Cortex of kidney (tissue), 1 donor: Measurements from ENCODE around the gene GPR42.
"Not testable (repeated sequence)": the region's sequence is repeated elsewhere in the genome, so short reads cannot be mapped to it uniquely, and the experiment has no call there.

Source experiments
- DNase-seq: peaks from one replicate; lab custom pipeline; 2025; lab: John Stamatoyannopoulos, UW

Gene GPR42

GRCh38 chr19:35363711-35364425 lies 7.0 kb upstream of the GPR42 start:
- no peak for DNase-seq

GRCh38 chr19:35365303-35365702 lies 5.6 kb upstream of the GPR42 start:
- no peak for DNase-seq

DNA sequence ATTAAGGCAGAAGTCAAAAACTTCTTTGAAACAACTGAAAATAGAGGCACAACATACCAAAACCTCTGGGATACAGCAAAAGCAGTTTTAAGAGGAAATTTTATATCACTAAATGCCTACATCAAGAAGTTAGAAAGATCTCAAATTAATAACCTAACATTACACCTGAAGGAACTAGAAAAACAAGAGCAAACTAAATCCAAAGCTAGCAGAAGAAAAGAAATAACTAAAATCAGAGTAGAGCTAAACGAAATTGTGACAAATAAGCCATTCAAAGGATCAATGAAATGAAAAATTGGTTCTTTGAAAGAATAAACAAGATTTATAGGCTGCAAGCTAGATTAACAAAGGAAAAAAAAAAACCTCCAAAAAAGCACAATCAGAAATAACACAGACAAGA lies 2.5 kb upstream of the GPR42 start:
- no peak for DNase-seq

DNA sequence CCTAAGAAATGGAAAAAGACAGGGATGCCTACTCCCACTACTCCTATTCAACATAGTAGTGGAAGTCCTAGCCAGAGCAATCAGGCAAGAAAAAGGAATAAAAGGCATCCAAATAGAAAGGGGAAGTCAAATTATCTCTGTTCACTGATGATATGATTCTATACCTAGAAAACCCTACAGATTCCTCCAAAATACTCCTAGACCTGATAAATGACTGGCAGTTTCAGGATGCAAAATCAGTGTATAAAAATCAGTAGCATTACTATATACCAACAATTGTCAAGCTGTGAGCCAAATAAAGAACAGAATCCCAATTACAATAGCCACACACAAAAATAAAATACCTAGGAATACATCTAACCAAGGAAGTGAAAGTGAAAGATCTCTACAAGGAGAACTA lies 1.3 kb upstream of the GPR42 start:
- no peak for DNase-seq

DNA sequence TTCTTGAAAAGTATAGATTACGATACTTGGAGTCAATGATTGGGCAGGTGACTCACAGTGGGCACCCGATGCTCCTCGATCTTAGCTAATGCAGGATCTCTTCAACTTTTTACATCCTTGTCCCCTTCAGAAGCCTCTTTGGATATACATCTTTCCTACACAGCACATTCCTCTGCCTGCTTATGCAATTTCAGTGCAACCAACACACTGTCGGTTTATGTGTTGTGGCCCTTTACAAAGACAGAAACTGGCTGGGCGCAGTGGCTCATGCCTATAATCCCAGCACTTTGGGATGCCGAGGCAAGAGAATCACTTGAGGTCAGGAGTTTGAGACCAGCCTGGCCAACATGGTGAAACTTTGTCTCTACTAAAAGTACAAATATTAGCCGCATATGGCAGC lies 2.6 kb downstream of the GPR42 start:
- DNase-seq = no peak

DNA sequence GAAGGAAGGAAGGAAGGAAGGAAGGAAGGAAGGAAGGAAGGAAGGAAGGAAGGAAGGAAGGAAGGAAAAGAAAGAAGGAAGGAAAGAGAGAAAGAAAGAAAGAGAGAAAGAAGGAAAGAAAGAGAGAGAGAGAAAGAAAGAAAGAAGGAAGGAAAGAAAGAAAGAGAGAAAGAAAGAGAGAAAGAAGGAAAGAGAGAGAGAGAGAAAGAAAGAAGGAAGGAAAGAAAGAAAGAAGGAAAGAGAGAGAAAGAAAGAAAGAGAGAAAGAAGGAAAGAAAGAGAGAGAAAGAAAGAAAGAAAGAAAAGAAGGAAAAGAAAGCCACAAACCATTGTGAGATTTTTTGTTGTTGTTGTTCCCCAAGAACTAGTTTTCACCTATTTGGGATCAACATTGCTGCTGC lies 3.2 kb downstream of the GPR42 start:
- DNase-seq = not testable (repeated sequence)

DNA sequence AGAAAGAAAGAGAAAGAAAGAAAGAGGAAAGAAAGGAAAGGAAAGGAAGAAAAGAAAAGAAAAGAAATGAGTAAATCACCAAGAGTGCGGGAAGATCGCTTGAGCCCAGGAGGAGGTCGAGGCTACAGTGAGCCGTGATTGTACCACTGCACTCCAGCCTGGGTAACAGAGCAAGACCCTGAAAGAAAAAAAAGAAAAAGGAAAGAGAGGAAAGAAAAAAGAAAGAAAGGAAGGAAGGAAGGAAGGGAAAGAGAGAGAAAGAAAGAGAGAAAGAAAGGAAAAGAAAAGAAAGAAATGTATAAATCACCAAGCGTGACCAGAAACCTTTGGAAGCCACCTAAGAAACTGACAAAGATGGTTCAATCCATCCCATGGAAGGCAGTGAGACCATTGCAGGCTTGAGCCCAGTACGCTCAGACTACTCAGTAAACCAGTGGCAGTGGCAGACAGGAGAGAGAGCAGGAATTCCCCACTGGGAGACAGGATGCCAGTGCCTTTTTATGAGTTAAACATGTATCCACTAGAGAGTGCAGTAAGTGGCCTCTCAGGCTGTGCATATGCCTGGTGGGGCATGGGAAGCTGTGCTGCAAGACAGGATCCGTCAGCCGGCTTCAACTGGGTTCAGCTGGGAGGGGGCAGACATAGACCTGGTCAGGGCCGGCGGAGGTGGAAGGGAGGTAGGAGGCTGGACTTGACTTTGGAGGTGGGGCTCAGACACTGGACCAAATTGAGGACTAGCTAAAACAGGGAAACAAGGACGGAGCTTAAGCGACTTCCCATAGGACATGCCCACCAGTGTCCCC lies 4.8 kb downstream of the GPR42 start:
- no peak for DNase-seq

DNA sequence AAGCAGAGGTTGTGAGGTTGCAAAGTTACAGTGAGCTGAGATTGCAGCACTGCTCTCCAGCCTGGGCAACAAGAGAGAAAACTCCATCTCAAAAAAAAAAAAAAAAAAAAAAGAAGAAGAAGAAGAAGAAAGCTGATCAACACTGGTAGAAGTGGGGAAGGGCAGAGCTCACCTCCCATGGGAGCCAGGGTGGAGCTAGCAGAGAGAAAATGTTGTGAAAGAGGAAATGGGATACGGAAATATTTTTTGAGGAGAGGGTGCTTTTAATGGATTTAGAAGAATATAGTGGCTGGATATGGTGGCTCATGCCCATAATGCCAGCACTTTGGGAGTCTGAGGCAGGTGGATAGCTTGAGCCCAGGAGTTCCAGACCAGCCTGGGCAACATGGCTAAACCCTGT lies 6.8 kb downstream of the GPR42 start:
- DNase-seq = no peak

DNA sequence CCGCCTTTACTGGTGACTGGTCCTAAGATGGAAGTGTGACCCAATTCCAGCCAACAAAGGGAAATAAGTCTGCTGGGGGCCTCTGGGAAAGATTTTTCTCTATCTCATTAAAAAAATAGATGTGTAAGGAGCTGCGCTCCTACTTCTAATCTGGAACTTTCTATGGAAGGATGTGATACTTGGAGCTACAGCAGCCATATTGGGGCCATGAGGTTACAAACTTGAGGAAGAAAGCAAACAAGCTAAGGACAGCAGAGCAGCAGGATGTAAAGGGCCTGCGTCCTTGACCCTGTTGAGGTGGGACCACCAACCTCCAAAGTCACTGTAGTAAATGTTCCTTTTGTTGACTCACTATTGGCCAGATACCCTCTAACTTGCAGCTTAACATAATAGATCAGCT lies 7.5 kb downstream of the GPR42 start:
- no peak for DNase-seq

DNA sequence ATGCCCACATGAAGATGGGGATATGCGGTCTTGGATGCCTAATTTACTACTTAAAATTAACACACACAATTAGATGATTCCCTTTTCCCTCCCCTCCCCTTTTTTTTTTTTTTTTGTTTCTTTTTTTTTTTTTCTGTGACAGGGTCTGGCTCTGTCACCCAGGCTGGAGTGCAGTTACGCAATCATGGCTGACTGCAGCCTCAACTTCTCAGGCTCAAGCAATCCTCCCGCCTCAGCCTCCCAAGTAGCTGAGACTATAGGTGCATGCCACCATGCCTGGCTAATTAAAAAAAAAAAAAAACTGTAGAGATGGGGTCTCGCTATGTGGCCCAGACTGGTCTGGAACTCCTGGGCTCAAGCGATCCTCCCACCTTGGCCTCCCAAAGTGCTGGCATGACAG lies 8.7 kb downstream of the GPR42 start:
- DNase-seq = not testable (repeated sequence)

DNA sequence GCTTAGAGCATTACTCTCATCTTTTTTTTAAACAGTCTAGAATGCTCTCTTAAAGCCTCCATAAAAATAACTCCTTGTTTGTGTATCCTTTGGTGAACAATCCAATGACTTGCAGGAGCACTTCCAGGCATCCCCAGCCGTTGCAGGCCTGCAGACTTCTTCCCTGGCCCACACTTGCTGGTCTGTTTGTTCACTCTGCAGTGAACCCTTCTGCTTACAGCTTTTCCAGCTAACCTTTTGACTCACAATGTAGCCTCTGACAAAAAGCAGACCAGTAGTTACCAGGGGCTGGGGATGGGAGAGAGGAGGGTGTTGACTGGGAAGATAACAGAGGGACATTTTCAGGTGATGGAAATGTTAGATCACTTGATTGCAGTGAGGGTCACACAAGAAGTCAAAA lies 9.1 kb downstream of the GPR42 start:
- DNase-seq = no peak

DNA sequence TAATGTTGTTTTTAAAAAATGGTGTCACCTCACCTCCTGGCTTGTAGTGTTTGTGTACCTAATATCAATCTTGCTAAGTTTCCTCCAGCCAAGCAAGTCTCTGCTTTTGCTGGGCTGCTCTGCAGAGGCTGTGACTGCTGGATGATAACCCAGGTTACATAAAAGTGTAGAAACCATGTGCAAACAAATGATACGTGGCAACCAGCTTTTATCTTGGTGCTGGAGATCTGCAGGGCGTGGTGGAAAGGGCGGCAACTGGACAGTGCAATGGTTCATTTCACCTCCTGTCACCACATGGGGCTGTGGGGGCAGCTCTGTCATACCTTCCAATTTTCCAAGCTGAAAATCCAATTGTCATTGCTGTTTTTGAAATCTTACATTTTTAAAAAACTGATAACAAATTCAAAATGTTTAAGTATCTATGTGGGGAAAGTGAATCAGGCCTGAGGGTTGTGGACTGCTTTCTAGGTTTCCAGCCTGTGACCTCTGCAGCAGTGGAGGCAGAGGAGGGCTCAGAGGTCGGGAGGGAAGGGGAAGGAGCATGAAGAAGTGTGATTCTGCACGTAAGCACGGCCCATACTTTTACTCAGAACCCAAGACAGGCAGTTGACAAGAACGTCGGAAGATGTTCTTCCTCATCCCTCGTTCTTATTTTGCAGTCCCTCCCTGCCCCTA lies 9.7 kb downstream of the GPR42 start:
- DNase-seq = no peak

DNA sequence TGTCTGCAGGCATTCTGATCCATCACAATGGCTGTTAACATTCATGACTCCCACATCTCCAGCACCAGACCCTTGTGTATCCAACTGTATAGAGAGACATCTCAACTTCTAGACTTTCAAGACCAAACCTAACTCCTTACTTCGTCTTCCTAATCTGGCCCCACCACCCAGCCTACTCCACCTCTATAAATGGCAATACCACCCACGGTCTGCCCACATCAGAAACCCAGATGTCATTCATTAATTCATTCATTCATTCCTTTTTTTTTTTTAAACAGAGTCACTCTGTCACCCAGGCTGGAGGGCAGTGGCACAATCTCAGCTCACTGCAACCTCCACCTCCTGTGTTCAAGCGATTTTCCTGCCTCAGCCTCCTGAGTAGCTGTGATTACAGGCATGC lies 10.4 kb downstream of the GPR42 start:
- no peak for DNase-seq

- no peak for DNase-seq
Observed at GRCh38 chr19:35381926-35382325, 11.1 kb downstream of the GPR42 start.

GRCh38 chr19:35383536-35383935 lies 12.7 kb downstream of the GPR42 start:
- DNase-seq = no peak

DNA sequence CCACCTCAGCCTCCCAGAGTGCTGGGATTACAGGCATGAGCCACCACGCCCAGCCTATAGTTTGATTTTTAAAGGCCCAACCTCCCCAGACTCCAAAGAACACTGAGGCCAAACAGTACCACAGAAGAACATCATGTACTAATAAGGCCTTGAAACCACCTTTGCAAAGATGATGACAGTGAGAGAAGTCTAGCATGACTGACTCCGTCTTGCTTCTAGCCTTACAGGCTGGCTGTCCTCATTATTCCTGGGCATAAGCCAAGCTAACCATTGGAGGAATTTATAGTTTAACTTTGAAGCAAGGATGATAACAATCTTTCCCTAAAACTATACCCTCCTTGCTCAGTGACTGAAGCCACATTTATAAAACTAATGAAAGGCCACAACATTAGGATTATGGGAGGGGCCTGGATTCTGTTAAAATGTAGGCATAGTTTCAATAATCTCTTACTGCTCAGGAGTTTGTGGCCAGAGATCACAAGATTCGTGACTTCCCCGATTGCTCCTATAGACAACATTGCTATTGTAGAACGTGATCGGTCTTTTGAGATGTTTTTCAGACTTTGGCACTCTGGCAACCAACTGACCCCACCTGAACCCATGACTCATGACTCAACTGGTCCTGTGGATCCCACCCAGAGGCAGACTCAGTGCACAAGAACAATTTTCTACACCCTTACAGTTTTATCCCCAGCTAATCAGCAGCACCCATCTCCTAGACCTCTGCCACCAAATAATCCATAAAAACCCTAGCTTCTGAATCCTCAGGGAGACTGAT lies 17.6 kb downstream of the GPR42 start:
- no peak for DNase-seq

DNA sequence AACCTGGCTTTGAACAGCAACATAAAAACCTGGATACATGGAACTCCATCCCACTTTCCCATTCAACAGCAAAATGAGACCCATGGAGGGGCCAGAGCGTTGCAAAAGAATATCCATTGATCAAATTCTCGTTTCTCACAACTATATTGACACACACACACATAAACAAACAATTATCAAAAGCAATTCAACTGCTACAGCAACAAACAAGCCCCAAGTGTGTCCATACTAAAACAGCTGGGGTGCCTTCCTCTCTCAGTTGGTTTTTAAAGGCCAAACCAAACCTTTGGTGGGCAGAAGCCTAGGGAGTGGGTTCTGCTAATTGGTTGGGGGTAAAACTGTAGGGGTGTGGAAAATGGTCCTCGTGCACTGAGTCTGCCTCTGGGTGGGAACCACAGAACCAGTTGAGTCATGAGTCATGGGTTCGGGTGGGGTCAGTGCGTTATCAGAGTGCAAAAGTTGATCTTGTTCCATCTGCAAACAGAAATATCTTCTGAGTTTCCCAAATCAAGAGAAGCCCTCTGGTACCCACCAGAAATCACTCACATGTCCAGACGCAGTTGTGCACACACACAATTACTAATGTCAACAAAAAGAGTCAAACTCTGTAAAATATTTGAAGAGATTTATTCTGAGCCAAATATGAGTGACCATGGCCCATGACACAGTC lies 18.5 kb downstream of the GPR42 start:
- DNase-seq = no peak

DNA sequence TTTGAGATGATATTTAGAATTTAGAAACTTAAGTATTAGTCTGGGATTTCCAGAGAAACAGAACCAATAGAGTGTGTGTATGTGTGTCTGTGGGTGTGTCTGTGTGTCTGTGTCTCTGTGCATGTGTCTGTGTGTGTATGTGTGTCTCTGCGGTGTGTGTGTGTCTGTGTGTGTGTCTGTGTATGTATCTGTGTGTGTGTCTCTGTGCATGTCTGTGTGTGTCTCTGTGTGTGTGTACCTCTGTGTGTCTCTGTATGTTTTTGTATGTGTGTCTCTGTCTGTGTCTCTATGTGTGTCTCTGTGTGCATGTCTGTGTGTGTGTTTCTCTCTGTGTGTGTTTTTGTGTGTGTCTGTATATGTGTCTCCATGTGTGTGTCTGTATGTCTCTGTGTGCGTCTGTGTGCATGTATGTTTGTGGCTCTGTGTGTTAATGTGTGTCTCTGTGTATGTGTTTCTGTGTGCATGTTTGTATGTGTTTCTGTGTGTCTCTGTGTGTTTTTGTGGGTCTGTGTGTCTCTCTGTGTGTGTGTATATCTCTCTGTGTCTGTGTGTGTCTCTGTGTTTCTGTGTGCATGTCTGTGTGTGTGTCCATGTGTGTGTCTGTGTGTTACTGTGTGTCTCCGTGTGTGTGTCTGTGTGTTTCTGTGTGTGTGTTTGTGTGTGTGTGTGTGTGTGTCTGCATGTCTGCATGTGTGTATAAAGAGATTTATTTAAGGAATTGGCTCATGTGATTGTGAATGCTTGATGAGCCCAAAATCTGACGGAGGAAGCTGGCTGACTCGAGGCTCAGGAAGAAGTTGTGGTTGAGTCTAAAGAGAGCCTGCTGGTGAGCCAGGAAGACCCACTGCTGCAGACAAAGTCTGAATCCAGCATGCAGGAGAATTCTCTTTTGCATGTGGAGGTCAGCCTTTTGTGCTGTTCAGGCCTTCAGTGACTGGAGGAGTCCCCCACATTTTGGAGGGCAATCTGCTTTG lies 22.2 kb downstream of the GPR42 start:
- no peak for DNase-seq

- no peak for DNase-seq
Observed at GRCh38 chr19:35395382-35396199, 24.7 kb downstream of the GPR42 start.
